ENCODE data around the gene M6PR.
"Not testable (repeated sequence)": the region's sequence is repeated elsewhere in the genome, so short reads cannot be mapped to it uniquely, and the experiment has no call there.

Gene M6PR

DNA sequence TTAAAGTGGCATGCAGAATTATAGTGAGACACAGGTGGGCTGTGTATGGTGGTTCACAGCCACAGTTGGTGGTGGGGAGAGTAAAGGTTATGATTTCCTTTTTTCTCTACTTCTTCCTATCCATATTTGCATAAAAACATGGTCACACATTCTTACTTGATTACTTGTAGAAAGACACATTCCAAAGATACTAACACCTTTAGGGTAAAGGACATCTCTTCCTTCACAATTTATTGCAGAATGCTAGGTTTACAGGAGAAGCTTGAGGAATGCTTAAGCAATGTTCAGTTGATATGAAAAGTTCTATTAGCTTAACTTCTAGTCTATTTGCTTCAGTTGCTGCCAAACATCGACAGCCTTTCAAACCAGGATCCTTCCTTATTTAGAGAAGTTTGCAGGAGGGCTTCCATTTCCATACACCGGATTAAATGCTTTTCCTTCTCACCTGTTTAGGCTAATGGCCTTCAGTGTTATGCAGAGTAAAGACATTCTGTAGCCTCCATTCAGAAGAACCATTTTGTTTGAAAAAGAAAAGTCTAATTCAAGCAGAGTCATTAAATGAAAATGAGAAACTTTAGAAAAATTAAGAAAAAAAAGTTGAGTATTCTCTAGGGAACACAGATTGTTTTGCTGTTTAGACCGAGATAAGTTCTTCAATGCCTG is 37.7 kb downstream of the M6PR start:
- no peak for FAIRE-seq

DNA sequence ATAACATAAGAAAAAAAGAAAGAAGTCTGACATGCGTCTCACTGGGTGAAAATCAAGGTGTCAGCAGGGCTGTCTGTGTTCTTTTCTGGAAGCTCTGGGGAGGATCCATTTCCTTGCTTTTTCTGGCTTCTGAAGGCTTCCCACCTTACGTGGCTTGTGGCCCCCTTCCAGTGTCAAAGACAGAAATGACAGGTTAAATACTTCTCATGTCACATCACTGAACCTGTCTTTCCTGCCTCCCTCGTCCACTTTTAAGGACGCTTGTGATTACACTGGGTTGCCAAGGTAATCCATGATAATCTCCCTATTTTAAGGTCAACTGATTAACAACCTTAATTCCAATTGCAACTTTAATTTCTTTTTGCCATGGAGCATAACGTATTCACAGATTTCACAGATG is 39.7 kb downstream of the M6PR start:
- FAIRE-seq = no peak

DNA sequence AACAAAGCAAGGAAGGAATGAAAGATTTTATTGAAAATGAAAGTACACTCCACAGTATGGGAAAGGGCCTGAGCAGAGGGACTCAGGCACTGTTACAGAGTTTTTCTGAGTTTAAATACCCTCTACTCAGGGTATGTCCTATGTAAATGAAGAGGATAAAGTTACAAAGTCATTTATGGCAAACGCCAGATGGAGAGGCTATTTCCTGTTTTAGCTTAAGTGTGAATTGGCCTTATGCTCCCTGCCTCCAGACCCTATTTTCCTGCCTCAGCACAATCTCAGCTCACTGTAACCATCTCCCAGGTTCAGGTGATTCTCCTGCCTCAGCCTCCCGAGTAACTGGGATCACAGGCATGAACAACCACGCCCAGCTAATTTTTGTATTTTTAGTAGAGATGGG is 41.9 kb downstream of the M6PR start:
- FAIRE-seq = no peak

- FAIRE-seq = no peak
Observed at GRCh38 chr12:8906266-8907180, 42.9 kb downstream of the M6PR start.

DNA sequence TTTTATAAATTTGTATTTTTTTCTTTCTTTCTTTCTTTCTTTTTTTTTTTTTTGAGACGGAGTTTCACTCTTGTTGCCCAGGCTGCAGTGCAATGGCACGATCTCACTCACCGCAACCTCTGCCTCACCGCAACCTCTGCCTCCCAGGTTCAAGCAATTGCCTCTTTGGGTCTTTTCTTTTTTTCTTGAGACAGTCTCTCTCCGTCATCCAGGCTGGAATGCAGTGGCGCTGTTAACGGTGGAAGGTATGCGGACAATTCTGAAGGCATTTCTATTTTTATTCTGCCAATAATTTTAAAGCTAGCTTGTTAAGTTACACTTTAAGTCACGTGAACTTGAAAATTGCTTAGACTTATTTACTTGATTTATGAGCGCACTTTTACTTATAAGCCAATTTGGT is 43.9 kb downstream of the M6PR start:
- FAIRE-seq = no peak

- no peak for FAIRE-seq
Observed at GRCh38 chr12:8904665-8905064, 44.8 kb downstream of the M6PR start.

- FAIRE-seq = no peak
Observed at GRCh38 chr12:8903646-8904045, 45.8 kb downstream of the M6PR start.

DNA sequence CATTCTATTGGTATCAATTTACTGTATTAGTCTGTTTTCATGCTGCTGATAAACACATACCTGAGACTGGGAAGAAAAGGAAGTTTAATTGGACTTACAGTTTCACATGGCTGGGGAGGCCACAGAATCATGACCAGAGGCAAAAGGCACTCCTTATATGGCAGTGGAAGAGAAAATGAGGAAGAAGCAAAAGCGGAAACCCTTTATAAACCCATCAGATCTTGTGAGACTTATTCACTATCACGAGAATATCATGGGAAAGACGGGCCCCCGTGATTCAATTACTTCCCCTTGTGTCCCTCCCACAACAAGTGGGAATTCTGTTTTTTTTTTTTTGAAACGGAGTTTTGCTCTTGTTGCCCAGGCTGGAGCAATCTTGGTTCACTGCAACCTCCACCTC is 46.7 kb downstream of the M6PR start:
- FAIRE-seq = not testable (repeated sequence)

DNA sequence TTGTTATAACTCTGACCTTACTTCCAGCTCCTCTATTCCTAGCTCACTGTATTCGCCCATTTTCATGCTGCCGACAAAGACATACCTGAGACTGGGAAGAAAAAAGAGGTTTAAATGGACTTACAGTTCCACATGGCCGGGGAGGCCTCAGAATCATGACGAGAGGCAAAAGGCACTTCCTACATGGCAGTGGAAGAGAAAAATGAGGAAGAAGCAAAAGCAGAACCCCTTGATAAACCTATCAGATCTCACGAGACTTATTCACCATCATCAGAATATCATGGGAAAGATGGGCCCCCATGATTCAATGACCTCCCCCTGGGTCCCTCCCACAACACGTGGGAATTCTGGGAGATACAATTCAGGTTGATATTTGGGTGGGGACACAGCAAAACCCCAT is 49.6 kb downstream of the M6PR start:
- no peak for FAIRE-seq

DNA sequence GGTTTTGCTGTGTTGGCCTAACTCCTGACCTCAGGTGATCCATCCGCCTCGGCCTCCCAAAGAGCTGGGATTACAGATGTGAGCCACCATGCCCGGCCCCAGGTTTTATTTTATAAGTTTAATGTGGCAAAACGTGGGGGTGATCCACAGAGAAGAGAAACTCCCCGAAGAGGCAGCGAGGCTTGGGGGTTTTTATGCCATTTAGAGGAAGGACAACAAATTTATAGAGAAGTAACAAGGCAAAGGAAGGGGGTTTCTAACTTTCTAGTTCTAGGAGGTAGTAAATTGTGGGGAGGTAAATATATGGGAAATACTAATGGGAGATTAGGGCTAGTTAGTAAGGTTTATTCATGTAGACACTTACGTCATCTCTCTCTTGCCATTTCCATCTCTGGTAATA is 52.4 kb downstream of the M6PR start:
- no peak for FAIRE-seq

- FAIRE-seq = no peak
Observed at GRCh38 chr12:8894986-8895385, 54.5 kb downstream of the M6PR start.

DNA sequence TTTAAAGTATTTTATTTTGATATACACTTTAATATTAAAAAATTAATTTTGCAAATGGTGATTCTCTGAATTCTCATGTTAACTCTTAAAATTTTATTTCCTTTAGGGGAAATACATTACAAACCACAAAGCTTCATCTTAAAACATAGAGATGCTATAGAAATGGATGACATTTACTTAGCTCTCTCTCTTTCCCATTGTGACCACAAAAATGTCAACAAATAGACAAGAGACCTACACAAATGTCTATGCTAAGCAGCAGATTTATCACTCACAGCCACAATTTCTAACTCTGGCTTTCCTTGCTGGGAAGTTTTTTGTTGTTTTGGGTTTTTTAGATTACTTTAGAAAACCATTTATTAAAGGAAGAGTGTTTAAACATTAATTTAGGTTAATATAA is 55.1 kb downstream of the M6PR start:
- no peak for FAIRE-seq

- no peak for FAIRE-seq
Observed at GRCh38 chr12:8891976-8892375, 57.5 kb downstream of the M6PR start.
